ELR (cell line): ENCODE results near the gene CHKA.

Source experiments
- DNase-seq: peaks from one replicate; pipeline ENCODE4 v3.0.0-alpha.2; 2015; ENCODE audit warnings: low read depth

CHKA gene

DNA sequence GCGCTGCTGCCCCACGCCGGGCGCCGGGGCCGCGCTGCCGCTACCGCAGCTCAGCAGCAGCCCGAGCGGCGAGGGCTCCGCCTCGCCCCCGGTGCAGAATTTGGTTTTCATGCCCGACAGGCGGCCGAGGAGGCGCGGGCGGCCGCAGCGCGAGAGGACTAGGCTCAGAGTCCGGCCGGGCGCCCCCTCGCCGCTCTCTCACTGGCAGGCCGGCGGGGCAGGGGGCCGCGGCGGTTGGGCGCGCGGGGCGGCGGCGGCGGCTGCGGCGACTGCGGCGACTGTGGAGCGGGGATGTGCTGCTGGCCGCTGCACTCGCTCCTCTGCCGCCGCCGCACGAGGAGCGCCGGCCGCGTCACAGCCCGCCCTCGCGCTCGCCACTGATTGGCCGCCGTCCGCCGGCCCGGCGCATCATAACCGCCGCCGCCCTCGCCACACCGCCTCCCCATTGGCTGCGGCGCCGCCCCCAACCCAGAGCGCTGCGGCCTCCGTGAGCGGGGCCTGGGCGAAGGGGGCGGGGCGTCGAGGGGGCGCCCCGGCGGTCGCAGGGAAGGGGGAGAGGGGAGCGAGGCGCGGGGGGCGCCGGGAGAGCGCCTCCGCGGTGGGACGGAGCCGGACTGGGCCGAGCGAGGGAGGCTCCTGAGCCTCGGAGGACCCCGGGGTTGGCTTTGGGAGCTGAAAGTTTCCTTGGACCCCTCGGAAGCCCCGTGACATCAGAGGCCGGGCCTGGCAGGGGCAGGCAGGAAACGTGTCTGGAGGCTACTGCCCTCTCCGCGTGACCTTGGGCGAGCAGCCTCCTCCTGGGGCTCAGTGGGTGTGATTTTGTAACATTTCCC is at the start of gene CHKA:
CHKA (minus strand) TSS at position 322 of the 833 bp plus-strand sequence; CDS start at position 111, 211 bp downstream.
- DNase-seq, result peak; percentile 91

DNA sequence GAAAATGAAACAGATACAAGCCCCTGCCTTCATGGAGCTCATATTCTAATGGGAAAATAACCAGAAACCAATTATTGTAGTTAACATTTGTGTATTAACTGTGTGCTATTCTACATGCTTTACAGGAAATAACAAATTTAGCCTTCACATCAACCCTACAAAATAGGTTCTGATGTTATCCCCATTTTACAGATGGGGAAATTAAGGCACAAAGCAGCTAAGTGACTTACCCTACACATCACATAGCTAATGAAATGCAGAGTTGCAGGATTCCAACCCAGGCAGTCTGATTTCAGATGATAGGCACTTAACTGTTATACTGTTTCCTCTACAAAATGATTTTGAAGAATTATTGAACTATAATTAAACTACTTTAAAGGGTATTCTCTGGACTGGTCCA is 48.3 kb upstream of the CHKA start:
- no peak for DNase-seq

DNA sequence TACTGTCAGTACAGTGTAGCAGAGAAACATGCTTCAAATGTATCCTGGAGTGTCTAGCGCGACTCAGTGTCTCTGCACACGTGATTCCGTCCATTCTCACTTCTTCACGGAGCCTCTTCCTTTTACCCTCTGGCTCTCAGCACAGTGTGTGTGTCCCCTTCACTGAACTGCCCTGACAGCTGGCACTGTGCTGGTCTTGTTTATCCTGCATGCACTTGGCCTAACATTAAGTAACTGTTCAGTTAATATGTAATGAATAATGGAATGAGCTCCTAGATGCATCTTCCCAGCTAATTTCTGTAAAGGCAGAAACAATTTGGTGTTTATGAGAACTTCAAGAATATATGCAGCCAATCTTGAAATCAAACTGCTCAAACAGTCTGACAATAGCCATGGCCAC is 47.5 kb upstream of the CHKA start:
- DNase-seq, result no peak

DNA sequence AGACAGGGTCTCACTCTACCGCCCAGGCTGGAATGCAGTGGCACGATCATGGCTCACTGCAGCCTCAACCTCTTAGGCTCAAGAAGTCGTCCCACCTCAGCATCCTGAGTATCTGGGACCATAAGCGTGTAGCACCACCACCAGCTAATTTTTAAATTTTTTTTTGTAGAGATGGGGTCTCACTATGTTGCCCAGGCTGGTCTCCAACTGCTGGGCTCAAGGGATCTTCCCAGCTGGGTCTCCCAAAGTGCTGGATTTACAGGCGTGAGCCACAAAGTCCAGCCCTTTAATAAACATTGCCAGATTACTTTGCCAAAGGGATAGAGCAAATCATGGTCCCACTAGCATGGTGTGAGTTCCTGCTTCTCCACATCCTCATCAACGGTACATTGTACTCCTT is 46.3 kb upstream of the CHKA start:
- DNase-seq, result no peak

DNA sequence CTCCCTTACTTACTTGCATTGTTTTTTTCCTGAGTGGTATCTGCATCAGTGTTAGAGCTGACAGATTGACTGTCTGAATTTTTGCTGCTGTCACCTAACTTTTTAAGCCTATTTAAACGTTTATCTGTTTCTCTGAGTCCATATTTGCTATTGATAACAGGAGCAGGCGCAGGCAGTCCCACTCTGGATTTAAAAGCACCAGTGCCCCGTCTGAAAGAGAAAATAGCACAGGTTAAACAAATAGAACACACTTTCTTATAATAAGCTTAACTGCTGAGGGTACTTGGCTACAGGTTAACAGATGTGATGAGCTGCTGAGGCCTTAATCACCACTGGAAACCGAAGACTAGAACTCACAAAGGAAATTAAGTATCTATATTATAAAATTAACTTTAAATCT is 45.8 kb upstream of the CHKA start:
- DNase-seq, result no peak

DNA sequence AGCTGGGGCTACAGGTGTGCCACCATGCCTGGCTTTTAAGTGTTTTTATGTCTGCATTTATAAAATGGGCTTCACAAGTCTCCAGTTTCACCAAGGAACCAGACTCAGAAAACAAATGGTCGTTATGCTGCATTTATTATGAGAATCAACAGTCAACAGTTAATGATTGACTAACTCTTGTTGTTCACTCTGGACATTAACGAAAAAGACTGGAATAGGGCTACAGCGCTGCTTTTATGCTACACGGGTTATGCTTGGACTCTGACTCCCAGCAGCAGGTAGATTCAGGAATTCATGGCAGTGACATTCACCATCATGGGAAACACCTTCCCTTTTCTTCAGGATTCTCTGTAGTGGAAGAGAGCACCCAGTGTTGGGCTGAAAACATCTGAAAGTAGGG is 44.4 kb upstream of the CHKA start:
- DNase-seq, result no peak

DNA sequence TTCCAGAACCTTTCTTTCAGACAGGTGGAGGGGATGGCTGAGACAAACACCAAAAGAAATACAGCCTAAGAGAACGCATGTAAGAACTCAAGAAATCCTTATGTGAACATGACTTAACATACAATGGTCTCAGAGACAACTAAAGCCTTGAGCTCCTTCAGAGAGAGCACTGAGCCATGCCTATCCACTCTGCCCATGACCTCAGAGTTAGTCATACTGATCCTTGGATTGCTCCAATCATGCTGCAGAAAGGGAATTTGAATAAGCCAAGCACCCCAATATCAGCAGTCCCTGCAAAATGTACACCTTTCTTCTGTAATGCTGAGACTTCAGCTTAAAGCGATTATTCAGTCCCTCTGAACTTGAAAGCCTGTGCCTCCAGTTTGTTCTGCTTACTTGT is 43.2 kb upstream of the CHKA start:
- DNase-seq, result peak; percentile 77

DNA sequence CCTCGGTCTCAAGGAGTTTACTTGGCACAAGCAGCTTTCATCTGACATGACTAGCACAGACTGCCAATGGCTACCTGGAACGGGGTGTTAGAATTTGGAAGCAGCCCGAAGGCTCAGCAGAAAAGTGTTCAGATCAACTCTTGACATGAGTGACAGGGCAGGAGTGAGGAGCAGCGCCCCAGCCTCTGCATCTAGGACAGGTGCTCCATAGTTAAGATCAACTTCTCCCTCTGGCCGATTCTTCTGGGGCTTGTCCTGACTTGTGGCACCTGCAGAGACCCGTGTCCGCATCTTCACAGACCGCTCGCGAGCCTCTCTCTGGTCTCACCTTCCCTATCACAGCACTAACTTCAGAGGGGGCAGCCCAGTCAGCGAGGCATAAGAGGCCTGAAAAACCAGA is 42.5 kb upstream of the CHKA start:
- no peak for DNase-seq

DNA sequence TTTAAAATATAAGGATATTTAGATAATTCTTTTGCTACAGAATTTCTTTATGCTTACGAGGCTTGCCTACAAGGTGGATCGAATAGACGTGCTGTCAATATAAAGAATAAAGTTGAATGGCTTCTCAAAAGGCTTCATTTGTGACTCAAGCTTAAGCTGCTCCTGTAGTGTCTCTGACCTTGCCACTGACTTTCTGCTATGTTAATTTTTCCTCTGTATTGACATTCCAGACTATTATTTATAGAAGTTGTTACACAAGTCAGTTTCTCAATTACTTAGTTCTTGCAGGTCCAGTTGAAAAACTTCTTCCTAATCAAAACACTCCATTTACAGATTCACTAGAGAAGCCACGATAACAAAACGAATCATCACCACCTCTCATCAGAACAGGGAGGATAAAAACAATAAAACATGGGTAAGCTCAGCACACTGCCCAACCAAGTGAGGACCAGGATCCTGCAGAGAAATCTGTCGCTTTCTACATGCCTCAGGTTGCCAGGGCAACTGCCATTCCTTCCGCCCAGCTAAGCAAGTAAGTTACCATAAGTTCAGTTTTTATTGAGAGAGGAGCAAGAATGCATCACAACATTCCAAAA is 39.0 kb upstream of the CHKA start:
- DNase-seq, result no peak

DNA sequence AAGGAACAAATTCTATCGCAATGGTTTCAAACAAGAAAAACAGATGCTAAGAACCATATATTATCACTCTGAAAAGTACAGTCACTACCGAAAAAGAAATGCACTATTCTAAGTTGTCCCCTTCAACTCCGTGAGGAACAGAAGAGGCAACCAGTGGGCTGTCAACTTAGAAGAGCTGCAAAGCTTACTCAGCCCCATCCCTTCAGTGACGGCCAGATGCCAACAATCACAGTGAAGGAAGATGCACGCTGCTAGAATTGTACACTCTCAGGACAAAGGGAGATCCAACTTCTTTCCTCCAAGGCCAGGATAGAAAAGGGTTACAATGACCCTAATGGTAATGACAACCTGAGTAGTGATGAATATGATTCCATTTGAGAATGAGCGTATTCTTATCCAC is 38.5 kb upstream of the CHKA start:
- DNase-seq, result no peak

DNA sequence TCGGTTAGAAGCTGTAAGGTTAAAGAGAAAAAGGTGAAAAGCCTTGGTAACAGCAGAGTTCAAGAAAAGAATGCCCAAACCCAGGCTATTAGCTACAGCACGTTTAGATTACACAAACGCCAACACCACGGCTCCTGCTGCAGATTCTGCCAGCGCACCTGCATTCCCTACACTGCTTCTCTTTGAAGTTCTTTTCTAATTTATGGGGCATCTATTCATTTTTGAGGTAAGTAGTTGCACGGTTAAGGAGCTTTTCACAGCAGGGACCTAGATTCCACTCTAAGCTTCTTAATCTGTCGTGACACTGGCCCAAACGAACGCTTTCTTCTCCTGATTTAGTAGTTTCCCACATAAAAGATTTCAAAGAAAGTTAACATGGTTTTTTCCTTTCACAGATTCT is 38.0 kb upstream of the CHKA start:
- DNase-seq, result no peak

DNA sequence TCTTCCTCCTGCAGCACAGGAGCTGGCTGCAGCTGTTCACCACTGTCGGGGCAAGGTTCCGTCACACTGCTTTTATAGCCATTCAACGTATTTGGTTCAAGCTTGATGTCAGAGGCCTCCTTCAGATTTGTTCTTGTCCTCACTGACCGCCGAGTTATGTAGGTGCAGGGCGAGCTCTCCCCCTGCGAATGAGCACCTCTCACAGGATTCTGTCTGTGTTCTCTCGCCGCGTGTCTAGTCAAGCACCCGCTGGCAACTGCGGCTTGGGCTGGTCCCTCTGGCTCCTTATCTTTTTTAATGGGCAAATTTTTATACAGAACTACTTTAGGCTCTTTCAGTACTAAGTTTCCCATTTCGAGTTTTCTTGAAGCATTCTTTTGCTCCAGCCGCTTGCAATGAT is 37.4 kb upstream of the CHKA start:
- no peak for DNase-seq

DNA sequence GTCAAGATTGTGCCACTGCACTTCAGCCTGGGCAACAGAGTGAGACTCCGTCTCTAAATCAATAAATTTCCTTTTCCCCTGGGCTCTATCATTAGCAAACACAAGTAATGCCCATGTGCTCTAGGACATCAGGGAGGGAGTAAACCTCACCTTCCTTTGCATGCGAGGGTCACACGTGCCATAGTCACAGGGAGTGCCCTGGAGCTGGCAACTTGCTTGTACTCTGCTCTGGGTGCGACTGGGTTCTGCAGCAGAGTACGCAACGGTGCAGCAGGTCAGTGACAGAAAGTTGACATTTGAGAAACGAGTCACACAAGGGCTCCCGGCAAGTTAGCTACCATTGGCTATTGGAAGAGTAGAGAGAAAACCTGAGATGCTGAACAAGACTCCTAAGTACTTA is 32.6 kb upstream of the CHKA start:
- no peak for DNase-seq

DNA sequence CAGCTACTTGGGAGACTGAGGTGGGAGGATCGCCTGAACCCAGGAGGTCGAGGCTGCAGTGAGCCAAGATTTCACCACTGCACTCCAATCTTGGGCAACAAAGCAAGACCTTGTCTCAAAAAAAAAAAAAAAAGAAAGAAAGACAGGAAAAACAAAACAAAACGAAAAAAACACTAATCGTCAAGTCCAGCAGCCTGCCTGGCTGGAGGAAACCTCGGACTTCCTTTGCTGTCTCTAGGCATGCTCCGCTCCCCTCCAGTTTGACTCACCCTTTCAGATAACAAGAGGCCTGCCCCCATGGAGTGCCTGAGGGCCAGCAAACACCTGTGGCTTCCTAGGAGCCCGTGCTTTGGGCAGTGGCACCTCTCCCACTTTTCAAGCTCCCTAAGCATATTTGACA is 28.8 kb upstream of the CHKA start:
- DNase-seq, result peak; percentile 25

DNA sequence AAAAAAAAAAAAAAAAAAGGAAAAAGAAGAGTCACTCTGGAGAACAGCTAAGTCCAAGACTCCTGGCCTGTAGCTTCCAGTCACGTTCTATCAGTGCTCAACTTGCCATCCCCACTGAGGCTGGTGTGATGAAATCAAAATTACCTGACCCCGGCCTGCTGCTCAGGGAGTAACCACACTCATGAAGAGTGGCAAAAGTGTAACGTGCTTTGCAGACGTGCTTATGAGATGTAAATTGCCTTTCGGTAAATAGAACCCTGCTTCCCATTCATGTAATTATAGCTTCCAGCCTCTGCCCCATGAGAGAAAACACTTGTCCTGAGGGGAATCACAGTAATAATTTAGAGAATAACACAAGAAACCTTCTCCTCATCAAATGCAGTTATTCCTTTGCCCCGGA is 28.2 kb upstream of the CHKA start:
- DNase-seq, result no peak

DNA sequence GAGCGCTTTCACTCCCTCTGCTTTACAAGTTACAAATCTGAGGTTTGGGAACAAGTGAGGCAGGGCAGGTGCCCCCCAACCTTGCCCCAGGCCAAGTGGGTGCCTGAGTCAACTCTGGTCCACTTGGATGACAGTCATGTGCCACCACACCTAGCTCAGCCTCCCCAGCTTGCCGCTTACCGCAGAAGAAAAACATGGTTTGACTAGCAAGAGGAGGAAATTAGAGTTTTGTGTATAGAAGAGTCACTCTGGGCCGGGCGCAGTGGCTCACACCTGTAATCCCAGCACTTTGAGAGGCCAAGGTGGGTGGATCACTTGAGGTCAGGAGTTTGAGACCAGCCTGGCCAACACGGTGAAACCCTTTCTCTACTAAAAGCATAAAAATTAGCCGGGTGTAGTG is 27.7 kb upstream of the CHKA start:
- DNase-seq, result no peak

DNA sequence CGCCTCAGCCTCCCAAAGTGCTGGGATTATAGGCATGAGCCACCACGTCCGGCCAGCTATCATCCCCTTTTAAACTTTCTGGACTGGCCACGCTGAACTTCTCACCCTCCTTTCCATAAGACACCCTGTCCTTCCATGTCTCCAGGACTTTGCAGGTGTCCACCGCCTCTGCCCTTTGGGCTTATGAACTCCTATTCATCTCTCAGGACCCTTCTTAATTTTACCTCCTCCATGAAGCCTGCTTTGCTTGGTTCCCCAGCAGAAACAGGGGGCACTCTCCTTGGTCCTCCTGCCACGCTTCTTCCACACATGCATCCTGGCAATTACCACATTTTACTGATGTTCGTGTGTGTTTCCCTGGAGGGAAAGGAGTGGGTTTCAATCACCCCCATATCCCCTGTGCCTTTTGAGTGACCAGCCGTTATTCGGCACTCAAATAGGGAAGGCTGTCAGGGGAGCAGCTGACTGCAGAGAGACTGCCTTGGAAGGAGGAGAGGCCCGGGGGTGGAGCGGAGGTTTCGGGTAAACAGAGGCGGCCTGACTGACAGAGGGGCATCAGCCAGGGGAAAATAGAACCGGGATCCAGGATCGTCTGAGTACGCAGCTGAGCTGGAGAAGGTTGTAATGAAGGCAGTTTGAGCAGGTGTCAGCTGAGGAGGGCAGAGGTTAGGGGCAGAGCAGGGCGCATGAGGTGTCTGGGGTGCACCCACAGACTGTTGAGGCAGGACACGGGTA is 27.1 kb upstream of the CHKA start:
- DNase-seq, result no peak

DNA sequence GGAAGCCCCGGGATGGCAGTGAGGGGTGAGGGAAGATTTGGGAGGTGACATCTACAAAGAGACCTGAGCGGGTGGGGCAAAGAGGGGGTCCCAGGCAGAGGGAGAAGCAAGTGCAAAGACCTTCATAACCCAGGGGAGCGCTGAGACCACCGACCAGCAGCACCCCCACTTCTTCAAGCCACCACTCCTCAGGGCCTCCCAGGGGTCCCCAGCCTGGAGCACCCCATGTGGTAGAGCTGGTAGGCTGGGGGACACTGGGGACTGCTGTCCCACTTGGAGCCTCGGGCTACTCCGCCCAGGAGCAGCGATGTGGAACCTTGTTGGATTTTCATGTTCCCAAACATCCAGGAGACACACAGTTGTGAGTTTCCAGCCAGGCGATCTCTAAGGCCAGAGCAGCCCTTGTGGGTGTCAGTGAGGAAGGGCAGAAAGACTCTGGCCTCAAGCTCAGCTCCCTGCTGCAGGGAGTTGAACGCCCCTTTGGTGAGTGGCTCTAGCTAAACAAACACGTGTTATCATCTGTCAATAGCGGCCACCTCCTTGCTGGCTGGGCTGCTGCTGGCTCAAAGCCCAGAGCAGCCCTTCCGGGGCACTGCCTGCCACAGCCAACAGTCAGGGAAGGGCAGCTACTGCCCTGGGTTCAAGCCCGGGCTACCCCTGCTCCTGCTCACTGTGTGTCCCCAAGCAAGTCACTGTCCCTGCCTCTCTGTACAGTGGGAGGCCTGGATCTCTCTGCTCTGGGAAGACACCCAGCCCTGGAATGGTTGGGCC is 25.7 kb upstream of the CHKA start:
- peak; percentile 26 for DNase-seq

DNA sequence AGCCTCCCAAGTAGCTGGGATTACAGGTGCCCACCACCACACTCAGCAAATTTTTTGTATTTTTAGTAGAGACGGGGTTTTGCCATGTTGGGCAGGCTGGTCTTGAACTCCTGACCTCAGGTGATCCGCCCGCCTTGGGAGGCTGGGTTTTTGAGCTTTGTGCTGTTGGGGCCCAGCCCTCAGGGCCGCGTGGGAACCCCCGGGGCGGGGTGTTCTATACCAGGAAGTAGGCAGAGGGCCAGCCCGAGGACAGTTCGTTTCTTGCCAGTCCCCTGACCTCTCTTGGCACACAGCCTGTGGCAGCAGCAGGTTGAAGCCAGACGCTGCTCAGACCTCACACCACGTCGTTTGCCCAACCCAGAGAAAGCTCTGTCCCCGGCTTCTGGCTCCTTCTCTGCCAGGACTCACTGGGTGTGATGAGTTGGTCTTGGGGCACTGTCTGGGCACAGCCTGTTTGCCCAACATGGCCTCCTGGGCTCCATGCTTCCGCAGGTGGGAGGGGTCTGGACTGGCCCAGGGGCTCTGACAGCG is 24.9 kb upstream of the CHKA start:
- no peak for DNase-seq

DNA sequence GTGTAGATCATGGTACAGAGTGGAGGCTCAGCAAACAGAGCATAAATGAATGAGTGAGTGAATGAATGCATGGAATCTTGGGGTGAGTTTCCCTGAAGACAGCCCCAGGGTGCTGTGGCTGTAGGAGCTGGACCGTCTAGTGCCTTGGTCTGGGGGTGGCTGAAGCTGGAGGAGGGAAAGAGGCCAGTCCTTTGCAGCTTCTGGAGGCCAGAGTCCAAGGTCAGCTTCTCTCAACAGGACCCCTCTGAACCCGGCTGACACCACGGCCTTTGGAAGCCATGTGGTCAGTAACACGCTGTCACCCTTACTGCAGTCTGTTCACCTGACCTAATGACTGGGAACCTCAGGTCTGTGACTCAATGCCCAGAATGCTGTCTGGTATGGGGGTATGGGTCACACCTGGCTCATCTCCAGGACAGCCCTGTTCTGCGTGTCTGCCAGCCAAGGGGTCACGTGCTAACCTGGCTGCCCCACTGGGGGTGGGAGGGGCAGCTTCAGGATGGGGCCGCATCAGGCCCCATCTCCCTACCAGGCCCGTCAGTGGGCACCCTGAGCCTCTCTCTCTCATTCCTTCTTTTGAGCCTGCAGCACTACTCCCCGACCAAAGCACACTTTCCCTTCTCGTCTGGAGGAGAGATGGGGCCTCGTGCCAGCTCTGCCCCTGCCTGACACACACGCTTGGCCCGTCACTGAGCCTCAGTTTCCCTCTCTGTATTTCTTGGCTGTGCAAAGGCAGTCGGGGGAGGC is 24.1 kb upstream of the CHKA start:
- DNase-seq, result peak; percentile 13

DNA sequence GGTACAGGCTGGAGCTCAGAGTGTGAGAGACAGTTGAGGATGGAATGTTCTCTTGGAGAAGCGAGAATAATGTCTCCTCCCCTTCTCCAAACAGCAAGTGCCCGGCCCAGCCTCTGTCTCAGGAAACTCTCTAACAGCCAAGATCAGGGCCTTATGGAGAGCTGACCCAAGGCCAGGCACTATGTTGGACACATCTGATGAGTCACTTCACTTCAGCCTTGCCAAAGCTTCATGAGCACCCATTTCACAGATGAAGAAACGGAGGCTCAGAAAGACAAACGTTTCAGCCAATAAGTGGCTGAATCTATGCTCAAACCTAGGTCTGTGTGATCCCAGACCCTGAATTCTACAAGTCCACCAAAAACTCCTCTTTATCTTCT is 22.1 kb upstream of the CHKA start:
- no peak for DNase-seq
